DLD1 (cell line): ENCODE data around the gene MKLN1.
"Not testable (repeated sequence)": the region's sequence is repeated elsewhere in the genome, so short reads cannot be mapped to it uniquely, and the experiment has no call there.

ENCODE experiments used
- in situ Hi-C: cut with HindIII; loops from 2 replicates; pipeline ENCODE4 v1.10.0; 2017; ENCODE audit warnings: low sequenced_read_pairs

The MKLN1 gene

DNA sequence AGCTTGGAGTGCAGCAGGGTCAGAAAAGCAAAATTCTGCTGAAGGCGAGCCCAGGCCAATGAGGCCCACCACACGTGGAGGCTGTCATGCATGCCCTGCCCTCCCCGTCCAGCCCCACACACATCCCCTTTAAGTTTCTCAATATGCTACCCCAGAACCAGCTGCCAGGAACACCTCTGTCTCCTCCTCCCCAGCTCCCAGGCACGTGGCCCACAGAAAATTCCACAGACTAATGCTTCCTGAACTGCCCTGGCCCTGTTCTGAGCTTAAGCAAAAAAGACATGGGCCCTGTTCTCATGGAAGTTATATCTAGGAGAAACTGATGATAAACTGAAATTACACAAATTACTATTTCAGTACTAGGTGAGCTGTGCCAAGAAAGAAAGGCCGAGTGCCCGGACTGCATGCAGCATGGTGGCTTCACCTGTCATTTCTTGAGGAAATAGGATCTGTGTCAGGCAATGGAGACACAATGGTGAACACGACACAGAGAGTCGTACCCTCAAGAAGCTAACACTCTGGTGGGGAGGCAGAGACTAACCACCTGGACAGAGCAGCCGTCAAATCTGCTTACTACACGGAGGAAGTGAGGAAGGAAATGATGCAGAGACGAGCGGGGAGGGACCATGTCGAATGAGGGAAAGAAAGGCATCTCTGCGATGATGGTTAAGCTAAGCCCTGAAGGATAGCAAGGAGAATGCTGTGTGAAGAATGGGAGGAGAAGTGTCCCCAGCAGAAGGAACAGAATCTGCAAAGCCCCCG is 184.3 kb downstream of the MKLN1 start:
- in situ Hi-C loops = no loop called here

DNA sequence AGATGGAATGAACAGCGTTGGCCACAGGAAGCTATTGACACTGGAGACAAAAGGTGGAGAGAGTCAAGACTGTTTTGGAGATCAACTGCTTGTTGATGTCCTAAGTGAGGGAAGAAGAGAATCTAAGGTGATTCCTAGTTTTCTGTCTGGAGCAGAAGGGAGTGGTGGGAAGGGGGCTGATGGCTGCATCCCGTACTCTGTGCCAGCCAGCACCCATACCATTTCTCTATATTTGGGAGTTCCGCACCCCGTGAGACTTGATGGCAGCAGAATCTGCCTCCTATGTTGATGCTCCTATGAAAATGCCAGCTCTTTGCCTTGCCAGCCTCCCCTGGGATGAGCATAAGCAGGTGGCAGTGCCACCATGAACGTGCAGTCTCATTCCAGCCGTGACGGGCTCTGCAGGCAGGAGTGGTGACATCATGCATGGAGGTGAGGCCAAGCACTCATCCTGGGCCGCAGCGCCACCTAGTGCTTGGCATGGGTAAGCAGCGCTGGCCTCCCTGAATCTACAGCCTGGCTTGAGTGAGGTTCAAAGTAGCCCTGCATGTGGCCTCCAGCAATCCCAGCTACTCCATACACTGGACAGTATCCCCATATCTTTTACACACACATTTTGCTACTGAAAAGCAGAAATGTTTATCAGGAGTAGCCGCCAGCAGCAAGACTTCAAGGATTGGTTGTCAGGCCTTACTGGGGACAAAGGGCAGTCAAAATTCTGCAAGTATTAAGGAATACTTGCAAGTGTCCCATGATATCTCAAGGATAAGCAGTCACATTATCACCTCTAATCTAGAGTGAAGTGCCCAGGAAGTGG is 185.8 kb downstream of the MKLN1 start:
- in situ Hi-C loops = no loop called here

DNA sequence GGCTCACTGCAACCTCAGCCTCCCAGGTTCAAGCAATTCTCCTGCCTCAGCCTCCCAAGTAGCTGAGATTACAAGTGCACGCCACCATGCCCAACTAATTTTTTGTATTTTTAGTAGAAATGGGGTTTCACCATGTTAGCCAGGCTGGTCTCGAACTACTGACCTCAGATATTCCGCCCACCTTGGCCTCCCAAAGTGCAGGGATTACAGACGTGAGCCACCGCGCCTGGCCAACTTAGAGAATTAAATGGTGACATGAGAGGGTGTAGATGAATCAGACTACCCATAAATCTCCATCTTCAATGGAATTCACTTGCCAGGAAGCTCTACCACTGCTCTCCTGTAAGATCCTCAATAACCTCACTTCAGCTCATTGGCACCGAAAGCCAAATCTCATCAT is 187.8 kb downstream of the MKLN1 start:
- in situ Hi-C loops = not testable (repeated sequence)

DNA sequence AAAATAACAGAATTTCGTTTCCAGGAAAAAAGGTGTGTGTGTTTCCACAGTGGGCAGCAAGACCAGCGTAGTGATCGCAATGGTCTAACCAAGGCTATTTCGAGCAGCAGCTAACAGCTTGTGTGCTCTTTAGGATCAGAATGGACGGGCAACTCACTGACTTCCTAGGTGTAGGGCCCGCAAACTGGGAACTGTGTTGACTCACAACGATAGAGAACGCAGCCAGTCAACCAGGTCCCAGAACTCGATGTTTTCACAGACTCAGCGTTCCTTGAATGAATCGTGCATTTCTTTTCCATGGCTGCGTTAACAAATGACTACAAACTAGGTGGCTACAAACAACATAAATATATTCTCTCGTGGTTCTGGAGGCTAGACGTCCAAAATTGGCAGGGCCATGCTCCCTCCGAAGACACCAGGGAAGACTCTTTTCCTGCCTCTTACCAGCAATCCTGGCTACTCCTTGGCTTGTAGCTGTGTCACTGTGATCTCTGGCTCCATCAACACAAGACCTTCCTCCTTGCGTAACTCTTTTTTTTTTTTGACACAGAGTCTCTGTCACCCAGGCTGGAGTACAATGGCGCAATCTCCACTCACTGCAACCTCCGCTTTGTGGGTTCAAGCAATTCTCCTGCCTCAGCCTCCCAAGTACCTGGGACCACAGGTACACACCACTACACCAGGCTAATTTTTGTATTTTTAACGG is 189.7 kb downstream of the MKLN1 start:
- in situ Hi-C loops = no loop called here

DNA sequence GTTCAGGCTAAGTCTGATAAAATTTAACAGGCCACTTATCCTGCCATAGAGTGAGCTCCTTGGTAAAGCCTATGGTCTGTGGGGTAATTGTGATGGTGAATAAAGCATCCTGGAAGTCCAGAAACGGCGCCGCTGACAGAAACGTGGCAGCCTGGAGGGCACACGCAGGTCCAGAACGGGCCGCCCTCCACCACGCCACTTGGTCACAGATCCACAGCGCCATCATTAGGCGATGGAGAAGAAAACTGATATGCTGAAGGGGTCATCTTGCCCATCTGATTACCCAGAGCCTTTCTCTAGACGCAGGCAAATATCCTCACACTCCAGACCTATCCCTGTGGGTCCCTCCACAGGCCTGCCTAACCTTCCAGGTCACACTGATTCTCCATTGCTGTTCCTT is 190.9 kb downstream of the MKLN1 start:
- in situ Hi-C loops = no loop called here

DNA sequence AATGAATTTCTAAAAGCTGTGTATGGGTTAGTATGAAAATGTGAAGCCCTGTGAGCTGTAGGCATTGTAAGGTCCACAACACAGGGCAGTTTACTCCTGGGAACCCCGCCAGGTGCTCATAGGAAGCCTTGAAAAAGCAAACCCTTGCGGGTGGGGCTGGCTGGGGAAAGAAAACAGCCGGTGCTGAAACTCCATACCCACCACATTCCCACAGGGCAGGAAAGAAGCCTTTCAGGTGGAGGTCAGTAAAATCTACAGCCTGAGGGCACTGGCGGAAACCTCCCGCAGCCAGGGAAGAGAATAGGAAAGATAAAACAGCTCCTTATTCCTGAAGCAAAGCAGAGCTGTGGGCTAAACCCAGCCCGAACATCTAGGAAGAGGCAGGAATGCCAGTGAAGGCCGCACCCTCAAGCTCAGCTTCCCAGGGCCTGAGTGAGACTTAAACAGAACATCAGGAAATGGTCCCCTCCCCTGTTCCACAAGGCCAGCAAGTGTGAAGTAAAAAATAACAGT is 194.0 kb downstream of the MKLN1 start:
- in situ Hi-C loops = no loop called here

DNA sequence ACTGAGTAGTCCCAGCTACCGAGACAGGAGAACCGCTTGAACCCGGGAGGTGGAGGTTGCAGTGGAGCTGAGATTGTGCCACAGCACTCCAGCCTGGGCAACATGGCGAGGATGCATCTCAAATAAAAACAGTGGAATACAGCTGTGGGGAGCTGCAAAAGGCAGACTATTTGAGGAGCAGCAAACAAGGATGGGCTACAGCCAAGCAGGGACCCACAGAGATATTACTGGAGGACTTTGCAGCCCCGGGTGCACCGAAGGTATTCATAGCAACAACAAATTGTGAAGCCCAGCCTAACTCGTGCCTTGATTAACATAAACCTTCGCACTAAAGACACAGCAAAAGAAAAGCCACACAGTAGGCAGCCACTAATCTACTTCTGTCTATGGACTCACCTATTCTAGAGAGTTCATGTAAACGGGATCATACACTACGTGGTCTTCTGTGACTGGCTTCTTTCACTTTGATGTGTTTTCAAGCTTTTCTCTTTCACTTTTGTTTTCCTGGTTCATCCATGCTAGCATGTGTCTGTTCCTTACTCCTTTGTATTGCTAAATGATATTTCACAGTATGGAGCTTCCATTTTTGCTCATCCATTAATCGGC is 194.8 kb downstream of the MKLN1 start:
- in situ Hi-C loops = no loop called here

DNA sequence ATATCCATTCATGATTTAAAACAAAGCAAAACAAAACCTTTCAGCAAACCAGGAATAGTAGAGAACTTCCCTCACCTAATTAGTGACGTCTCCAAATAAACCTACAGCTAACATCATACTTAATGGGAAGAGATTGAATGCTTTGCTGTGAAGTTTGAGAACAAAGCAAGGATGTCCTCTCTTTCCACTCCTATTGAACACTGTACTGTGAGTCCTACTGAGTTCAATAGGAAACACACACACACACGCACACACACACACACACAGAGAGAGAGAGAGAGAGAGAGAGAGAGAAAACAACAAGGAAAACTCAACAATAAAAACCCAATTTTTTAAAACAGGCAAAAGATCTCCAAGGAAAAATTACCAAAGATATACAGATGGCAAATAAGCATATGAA is 196.4 kb downstream of the MKLN1 start:
- in situ Hi-C loops = no loop called here

DNA sequence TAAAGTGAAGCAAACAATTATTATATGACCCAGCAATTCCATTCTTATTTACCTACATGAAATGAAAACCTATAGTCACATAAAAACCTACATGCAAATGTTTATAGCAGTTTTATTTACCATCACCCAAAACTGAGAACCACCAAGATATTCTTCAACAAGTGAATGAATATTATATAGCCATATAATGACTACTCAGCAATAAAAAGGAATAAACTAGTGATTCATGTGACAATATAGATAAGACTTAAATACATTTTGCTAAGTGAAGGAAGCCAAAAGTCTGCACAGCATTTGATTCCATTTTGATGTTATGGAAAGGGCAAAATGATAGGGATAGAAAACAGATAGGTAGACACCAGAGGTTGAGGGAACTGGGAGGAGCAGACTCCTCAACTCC is 197.0 kb downstream of the MKLN1 start:
- in situ Hi-C loops = no loop called here

DNA sequence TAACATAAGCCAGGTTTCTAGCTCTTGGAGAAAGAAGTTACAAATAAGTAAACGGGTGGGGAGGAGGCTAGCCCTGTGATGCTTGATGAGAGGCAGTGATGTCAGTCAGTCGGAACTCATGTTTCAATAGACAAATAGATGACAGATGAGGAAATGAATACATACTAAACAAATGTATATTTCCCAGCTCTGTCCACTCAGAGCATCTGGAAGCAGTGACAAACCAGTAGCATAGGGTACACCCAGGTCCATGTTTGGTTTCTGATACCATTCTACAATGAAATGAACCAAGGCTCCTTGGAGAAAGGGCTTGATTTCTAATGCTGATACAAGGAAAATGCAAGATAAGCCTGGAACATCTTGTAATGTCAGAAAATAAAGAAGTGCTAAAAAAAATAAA is 198.1 kb downstream of the MKLN1 start:
- in situ Hi-C loops = no loop called here

DNA sequence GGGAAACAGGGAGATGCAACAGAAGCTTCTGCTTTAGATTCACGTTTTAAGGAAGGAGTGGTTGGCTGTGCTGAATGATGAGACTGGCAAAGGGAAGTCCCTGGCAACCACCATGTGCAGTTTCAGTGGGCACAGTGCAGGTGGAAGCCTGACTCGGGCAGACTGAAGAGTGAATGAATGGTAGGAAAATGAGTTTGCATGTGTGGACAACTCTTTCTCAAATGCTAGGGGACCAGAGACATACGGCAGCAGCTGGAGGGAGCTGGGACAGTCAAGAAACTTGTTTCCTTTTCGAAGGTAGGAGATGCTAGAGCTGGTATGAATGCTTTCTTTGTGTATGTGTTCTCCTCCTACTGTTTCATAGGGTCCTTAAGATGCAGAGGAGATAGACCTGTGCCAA is 199.8 kb downstream of the MKLN1 start:
- in situ Hi-C loops = no loop called here

DNA sequence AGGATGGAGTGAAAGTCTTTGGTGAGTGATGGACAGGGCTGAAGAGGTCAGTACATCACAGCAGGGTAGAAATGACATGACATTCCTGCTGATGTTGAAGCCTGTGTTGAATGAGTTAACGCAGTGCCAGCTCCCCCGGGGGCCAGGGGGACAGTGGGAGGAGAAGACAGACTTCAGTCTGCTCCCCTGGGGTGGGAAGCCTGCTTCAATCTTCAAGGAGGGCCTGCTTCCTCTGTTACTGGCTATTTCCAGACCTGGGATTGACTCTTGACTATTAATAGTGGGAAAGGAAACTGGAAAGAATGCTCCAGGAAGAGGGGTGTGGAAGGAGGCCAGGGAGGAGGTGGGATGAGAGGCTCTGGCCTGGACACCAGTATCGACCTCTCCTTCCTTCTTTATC is 201.5 kb downstream of the MKLN1 start:
- in situ Hi-C loops = no loop called here

DNA sequence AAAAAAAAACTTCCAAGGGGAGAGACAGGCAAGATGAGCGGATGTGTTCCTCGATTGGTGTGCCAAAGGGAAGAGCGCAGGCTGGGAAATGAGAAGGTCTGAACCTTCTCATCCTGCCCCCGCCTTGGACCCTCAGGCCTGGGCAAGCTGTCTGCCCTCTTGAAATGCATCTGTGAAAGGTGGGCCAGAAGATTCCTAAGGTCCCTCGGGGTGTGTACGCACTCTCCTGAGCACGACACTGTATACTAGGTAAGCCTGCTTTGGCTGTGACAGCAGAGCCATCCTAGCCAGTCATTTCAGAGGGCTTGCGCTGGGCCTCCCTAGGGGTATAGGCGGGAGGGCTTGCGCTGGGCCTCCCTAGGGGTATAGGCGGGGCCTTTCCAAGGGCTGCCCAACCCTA is 201.9 kb downstream of the MKLN1 start:
- in situ Hi-C loops = no loop called here

DNA sequence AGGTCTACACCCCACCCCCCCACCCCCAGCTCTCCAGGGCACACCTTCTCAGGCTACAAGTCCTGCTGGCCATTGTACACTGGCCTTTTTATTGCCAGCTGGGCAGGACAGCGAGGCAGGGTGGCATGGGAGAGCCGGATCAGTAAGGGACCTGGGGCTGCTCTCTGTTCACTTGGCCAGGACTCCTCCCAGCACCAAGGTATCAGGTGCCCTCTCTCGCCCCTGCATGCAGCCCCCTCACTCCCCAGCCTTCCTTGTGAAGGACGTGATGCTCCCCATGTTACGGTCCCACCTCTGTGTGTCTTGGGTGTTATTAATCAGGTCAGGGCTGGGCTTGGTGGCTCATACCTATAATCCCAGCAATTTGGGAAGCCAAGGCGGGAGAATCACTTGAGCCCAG is 202.5 kb downstream of the MKLN1 start:
- in situ Hi-C loops = no loop called here

DNA sequence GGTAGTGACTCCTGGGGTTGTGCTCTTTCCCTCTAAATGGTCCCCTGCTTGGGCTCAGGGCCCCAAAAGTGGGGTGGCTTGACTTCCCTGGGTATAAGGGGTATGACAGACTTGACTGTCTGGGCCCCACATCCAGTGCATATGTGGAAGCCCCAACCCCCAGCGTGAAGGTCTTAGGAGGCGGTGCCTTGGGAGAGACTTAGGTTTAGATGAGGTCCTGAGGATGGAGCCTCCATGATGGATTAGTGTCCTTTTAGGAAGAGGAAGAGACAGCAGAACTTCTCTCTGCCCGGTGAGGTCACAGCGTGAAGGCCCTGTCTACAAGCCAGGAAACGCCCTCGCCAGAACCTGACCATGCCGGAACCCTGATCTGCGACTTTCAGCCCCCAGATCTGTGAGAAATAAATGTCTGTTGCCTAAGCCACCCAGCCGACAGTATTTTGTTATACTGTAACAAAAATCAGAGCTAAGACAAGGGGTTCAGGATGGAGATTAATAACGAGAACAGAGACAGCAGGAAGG is 205.0 kb downstream of the MKLN1 start:
- in situ Hi-C loops = no loop called here

DNA sequence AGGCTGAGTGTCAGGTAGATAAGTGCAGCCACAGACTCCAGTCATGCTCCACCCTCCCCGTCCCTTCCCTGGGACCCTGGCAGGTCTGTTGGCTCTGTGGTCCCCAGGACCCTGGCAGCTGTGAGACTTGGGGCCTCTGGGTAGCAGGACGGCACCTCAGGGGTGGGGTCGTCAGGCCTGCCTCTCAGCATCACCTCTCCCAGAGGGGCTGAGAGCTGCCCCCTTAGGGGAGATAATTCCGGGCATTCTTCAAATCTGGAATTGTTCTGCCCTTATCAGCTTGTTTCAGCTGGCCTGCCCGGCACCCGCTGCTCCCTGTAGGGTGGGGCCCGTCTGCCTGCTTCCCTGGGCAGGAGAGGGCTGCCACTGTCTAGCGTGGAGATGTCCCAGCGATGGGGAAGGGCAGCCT is 205.5 kb downstream of the MKLN1 start:
- in situ Hi-C loops = no loop called here

DNA sequence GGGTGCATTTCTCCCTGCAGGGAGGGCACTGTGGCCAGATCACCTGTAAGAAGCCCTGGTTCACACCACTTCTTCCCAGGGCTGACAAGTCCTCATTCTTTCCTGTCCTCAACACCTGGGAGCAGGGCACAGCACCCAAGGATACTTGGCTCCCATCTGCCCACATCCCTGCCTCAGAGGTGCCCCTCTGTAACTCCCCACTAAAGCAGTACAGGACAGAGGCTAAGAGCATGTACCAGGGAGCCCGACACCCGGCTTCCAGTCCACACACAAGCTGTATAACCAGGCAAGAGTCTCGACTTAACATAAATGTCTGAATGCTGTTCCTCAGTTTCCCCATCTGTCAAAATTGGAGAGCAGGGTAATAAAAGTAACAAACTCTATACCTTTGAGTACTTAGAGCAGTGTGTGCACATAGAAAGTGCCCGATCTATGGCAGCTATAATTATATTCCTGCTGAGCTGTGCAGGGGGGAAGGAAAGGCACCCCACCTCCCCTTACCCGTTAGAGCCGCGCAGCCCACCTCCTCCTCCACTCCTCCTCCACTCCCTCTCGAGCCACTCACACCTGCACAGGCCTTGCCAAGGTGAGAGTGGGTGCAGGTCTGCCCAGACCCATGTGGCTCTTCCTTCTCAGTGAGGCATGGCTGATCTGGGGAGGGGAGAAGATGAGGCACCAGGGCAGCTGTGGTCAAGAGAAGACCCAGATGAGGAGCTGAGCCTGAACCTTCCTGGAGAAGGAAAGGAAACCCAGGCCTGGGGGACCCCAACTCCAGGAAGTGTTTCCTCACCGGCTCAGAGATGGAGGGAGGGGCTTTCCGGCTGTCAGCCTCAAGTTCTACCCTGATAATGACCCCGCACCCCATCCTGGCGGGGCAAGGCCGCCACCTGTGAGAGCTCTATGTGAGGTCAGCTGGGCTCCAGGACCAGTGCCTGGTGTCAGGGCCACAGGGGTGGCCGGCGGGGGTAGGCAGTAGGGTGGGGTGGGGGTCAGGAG is 206.2 kb downstream of the MKLN1 start:
- in situ Hi-C loops = no loop called here

DNA sequence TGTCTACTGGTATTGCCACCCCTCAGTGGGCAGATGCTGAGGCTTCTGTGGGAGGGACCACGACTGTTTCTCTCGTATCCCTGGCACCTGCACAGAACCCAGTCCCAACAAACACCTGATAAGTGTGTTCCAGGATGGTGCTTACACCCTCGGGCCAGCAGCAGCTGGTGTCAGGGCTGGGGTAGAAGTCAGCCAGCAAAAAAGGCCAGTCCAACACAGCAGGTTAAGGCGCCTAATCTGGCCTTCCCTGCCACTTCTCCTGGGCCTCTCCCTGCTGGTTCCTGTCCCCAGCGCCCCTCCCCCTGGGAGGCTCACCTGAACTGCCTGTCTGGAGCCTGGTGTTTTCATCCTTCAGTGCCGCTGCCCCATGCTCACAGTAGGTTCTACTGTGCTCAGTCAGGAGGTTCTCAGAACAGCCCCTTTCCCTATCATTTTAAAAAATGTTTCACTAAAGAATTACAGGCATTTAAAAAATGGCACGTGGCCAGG is 208.7 kb downstream of the MKLN1 start:
- in situ Hi-C loops = no loop called here

DNA sequence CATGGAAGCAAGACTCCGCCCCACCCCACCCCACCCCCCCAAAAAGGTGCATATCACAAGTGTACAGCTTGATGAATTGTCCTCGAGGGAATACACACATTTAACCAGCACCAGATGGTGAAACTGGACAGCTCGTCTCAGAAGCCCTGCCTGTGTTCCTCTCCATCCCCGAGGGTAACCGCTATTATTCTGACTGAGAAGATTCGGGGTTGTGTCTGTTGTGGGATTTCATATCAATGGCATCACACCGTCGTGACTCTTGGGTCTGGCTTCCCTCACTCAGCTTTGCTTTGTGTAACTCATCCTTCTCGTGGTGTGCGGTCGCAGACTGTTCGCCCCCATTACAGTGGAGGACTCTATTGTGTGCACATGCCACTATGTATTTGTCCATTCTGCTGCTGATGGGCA is 209.9 kb downstream of the MKLN1 start:
- in situ Hi-C loops = no loop called here
